ENCODE data around the gene GJC1.
"Not testable (repeated sequence)": the region's sequence is repeated elsewhere in the genome, so short reads cannot be mapped to it uniquely, and the experiment has no call there.

Gene GJC1

DNA sequence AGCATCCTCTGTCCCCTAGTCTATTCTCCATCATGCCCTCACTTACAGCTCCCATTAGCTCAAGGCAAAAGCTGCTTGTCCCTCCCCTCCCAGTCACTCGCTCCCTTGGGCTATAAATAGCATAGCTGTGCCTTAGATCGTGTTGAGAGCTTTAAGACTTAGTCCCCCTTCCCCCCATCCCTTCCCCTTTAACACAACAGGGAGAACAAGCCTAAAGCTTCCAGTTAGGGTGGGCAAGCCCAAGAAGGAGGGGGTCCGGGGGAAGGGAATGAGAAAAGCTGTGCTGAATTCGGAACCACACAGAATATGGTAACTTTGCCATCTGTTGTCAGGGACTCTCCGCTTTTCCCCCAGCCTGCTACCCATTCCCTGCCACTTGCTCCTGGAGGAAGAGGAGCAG lies 12.7 kb upstream of the GJC1 start:
- no peak for FAIRE-seq
- no peak for DNase-seq (ENCODE audit: insufficient read length)
- TF ChIP-seq TAF1 (IDR thresholded peaks at IDR 0.05; ENCODE audit: borderline replicate concordance, low read depth, low read length) (no peak), POLR2A (IDR thresholded peaks at IDR 0.05; ENCODE audit: low read depth, low read length) (no peak), POLR2AphosphoS5 (IDR thresholded peaks at IDR 0.05; ENCODE audit: low read depth, low read length) (no peak)

GRCh38 chr17:44840936-44841335 lies 10.8 kb upstream of the GJC1 start:
- no peak for DNase-seq (ENCODE audit: insufficient read length)
- TF ChIP-seq TAF1 (IDR thresholded peaks at IDR 0.05; ENCODE audit: borderline replicate concordance, low read depth, low read length) (no peak), POLR2AphosphoS5 (IDR thresholded peaks at IDR 0.05; ENCODE audit: low read depth, low read length) (no peak), POLR2A (IDR thresholded peaks at IDR 0.05; ENCODE audit: low read depth, low read length) (no peak)
- no peak for FAIRE-seq

DNA sequence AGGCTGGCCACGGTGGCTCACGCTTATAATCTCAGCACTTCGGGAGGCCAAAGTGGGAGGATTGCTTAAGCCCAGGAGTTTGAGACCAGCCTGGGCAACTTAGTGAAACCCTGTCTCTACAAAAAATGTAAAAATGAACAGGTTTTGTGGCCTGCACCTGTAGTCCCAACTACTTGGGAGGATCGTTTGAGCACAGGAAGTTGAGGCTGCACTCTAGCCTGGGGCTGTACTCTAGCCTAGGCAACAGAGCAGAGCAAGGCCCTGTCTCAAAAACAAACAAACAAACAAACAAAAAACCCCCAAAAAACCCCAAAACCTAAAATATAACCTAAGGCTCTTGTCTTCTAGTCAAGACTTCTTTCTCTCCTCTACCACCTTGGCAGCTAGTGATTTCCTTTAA lies 10.2 kb upstream of the GJC1 start:
- DNase-seq (ENCODE audit: insufficient read length): no peak
- TF ChIP-seq TAF1 (IDR thresholded peaks at IDR 0.05; ENCODE audit: borderline replicate concordance, low read depth, low read length) (no peak), POLR2A (IDR thresholded peaks at IDR 0.05; ENCODE audit: low read depth, low read length) (no peak), POLR2AphosphoS5 (IDR thresholded peaks at IDR 0.05; ENCODE audit: low read depth, low read length) (no peak)
- no peak for FAIRE-seq

DNA sequence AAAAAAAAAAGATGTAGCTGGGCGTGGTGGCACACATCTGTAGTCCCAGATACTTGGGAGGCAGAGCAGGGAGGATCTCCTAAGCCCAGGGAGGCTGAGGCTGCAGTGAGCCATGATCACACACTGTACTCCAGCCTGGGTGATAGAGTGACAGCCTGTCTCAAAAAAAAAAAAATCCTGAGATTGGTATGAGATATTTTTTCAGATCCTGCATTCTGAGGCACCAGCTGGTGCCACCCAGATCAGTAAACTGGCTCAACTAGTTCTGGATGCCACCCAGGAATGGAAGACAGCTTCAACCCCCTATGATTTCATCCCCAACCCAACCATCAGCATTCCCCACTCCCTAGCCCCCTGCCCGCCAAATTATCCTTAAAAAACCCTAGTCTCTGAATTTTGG lies 7.1 kb upstream of the GJC1 start:
- no peak for DNase-seq (ENCODE audit: insufficient read length)
- no peak for TF ChIP-seq TAF1 (IDR thresholded peaks at IDR 0.05; ENCODE audit: borderline replicate concordance, low read depth, low read length)
- no peak for TF ChIP-seq POLR2A (IDR thresholded peaks at IDR 0.05; ENCODE audit: low read depth, low read length)
- no peak for TF ChIP-seq POLR2AphosphoS5 (IDR thresholded peaks at IDR 0.05; ENCODE audit: low read depth, low read length)
- no peak for FAIRE-seq

DNA sequence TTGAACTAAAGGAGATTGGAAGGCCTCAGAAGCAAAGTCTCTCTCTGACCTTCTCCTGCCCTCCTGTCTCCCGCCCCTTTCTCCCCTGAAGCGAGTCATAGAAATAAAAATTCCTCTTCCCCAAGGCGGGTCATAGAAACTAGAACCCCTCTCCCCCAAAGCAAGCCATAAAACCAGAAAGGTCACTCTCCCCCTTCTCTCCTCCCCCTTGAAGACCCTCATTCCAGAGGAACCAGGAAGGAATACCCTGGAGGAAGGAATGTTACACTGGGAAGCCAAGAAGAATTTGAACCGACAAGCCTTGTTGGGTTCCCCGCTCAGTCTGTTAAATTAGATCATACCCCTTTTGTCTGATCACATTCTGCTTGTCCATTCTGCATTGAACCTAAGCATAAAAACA lies 2.7 kb upstream of the GJC1 start:
- DNase-seq (ENCODE audit: insufficient read length) (no peak), FAIRE-seq (no peak)
- no peak for TF ChIP-seq POLR2AphosphoS5 (IDR thresholded peaks at IDR 0.05; ENCODE audit: low read depth, low read length)
- no peak for TF ChIP-seq TAF1 (IDR thresholded peaks at IDR 0.05; ENCODE audit: borderline replicate concordance, low read depth, low read length)
- TF ChIP-seq POLR2A (IDR thresholded peaks at IDR 0.05; ENCODE audit: low read depth, low read length): no peak

- TF ChIP-seq POLR2AphosphoS5 (IDR thresholded peaks at IDR 0.05; ENCODE audit: low read depth, low read length) (no peak), TAF1 (IDR thresholded peaks at IDR 0.05; ENCODE audit: borderline replicate concordance, low read depth, low read length) (no peak), POLR2A (IDR thresholded peaks at IDR 0.05; ENCODE audit: low read depth, low read length) (no peak)
- FAIRE-seq (no peak), DNase-seq (ENCODE audit: insufficient read length) (no peak)
These were observed 1.3 kb upstream of the GJC1 start for GRCh38 chr17:44831371-44831770.

DNA sequence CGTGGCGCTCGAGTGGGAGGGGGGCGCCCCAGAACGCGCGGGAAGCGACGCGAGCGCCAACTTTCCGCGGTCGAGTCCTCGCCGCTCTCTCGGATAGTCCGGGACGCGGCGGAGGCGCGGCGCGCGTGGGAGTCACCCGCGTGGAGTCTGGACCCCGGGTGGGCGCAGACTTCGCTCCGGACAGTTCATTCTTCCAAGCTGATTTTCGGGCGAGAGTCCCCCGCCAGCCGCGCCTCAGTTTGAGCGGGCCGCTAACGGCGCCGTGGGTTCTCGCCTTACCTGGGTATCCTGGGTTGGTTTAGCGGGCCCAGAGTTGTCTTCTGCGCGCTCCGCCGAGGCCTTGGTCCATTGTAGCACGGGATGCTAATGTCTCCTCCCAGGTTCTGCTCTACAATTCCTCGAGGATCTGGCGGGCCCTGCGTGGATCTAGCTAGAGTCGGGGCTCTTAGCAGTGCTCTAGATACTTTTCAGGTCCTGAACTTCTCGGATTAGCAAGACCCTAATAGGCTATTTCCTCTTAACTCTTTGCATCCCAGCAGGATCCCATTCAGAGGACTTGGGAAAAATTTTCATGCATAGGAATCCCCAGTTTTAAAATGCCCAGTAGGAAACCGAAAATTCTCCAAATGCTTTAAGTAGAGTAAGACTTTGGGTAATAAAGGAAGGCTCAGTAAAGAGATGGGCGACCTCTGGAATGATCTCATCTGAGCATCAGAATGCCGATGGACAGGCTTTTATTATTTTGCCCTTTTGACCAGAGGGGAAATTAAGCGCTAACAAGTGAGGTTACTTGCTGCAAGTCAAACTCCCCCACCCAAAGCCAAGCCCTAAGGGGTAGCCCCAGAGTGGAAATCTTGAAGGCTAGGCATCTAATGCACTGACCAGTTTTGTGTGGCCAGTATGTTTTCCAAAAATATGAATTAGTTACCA lies 537 bp upstream of the GJC1 start:
- TF ChIP-seq POLR2AphosphoS5 (IDR thresholded peaks at IDR 0.05; ENCODE audit: low read depth, low read length): no peak
- TF ChIP-seq TAF1 (IDR thresholded peaks at IDR 0.05; ENCODE audit: borderline replicate concordance, low read depth, low read length): no peak
- no peak for TF ChIP-seq POLR2A (IDR thresholded peaks at IDR 0.05; ENCODE audit: low read depth, low read length)
- no peak for FAIRE-seq
- DNase-seq (ENCODE audit: insufficient read length): no peak

GRCh38 chr17:44828919-44829522 lies 1.1 kb downstream of the GJC1 start:
- FAIRE-seq (peak; percentile 77), DNase-seq (ENCODE audit: insufficient read length) (no peak)
- TF ChIP-seq TAF1 (IDR thresholded peaks at IDR 0.05; ENCODE audit: borderline replicate concordance, low read depth, low read length) (no peak), POLR2AphosphoS5 (IDR thresholded peaks at IDR 0.05; ENCODE audit: low read depth, low read length) (no peak), POLR2A (IDR thresholded peaks at IDR 0.05; ENCODE audit: low read depth, low read length) (no peak)

DNA sequence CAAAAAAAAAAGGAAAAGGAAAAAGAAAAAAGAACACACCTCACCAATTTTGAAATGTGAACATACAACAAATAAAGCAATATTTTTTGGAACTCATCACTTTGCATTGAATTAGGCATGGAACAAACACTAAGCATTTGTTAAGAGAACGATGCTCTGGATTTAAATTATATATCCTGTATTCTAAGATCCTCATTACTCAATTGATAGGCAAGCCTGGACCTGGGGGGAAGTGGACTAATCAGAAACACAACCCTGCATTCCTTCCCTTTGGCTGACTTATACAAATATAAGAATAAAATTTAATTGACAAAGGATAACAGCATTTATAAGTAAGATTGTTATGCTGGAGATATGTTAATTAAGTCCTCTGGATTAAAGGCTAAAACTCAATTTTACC lies 2.2 kb downstream of the GJC1 start:
- TF ChIP-seq POLR2A (IDR thresholded peaks at IDR 0.05; ENCODE audit: low read depth, low read length) (no peak), POLR2AphosphoS5 (IDR thresholded peaks at IDR 0.05; ENCODE audit: low read depth, low read length) (no peak), TAF1 (IDR thresholded peaks at IDR 0.05; ENCODE audit: borderline replicate concordance, low read depth, low read length) (no peak)
- DNase-seq (ENCODE audit: insufficient read length): no peak

DNA sequence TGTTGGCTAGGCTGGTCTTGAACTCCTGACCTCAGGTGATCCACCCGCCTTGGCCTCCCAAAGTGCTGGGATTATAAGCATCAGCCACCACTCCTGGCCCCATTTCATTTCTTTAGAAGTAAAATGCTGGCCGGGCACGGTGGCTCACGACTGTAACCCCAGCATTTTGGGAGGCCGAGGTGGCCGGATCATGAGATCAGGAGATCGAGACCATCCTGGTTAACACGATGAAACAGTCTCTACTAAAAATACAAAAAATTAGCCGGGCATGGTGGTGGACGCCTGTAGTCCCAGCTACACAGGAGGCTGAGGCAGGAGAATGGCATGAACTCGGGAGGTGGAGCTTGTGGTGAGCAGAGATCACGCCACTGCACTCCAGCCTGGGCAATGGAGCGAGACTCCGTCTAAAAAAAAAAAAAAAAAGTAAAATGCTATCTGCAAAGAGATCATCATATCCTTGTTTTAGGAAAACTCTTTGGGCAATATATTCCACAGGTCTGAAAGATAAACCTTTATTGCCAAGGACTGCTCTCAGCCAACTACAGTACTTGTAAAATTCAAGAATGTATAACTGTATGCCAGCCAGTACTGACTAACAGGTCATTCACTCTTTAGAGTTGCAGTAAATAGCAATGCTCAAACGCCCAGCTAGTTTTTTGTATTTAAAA lies 3.8 kb downstream of the GJC1 start:
- TF ChIP-seq POLR2A (IDR thresholded peaks at IDR 0.05; ENCODE audit: low read depth, low read length): no peak
- TF ChIP-seq POLR2AphosphoS5 (IDR thresholded peaks at IDR 0.05; ENCODE audit: low read depth, low read length): no peak
- TF ChIP-seq TAF1 (IDR thresholded peaks at IDR 0.05; ENCODE audit: borderline replicate concordance, low read depth, low read length): no peak
- DNase-seq (ENCODE audit: insufficient read length) (no peak), FAIRE-seq (no peak)

More for the DNA sequence above, 2.2 kb downstream of the GJC1 start:
- FAIRE-seq: no peak

DNA sequence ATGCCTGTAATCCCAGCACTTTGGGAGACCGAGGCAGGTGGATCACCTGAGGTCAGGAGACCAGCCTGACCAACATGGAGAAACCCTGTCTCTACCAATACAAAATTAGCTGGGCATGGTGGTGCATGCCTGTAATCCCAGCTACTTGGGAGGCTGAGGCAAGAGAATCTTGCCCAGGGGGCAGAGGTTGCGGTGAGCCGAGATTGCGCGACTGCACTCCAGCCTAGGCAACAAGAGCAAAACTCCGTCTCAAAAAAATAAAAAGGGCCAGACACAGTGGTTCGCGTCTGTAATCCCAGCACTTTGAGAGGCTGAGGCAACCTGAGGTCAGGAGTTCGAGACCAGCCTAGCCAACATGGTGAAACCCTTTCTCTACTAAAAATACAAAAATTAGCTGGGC lies 4.9 kb downstream of the GJC1 start:
- DNase-seq (ENCODE audit: insufficient read length); FAIRE-seq: not testable (repeated sequence)

All from GM12892 (cell line).